GM12878 (cell line): ENCODE measurements around the gene DNAH2.

Experiments
- CREB1 ChIP-seq: IDR thresholded peaks from 2 replicates; pipeline ENCODE4 v1.6.1; 2012; ENCODE audit warnings: low read depth, mild to moderate bottlenecking, inconsistent platforms
- IKZF1 ChIP-seq: fragments of 450-650 bp; conservative IDR thresholded peaks from 2 replicates; pipeline ENCODE4 v1.6.1; 2017; ENCODE audit warnings: antibody characterized with exemption, mild to moderate bottlenecking
- SMC3 ChIP-seq: IDR thresholded peaks from 2 replicates; pipeline ENCODE4 v1.6.1; 2011; ENCODE audit warnings: low read length, improper control_type of control experiment, borderline replicate concordance
- USF2 ChIP-seq: IDR thresholded peaks from 2 replicates; pipeline ENCODE4 v1.6.1; 2011; ENCODE audit warnings: low read depth, low read length, improper control_type of control experiment, borderline replicate concordance
- TF ChIP-seq, protein P1 (sequence below): fragments of 450-650 bp; conservative IDR thresholded peaks from 2 replicates; pipeline ENCODE4 v1.6.1; 2017; ENCODE audit warnings: mild to moderate bottlenecking, moderate library complexity
- TF ChIP-seq, protein P2 (sequence below), 3 experiments: IDR thresholded peaks in 2 of 3; conservative IDR thresholded peaks in 1 of 3; 2 replicates each; pipeline ENCODE4 v1.5.1; 2011; ENCODE audit warnings: low read depth in 3 of 3, low read length in 3 of 3, mild to moderate bottlenecking in 3 of 3, control low read depth in 2 of 3, moderate library complexity in 2 of 3, inconsistent platforms in 1 of 3, mixed read lengths in 1 of 3; ENCODE audit not compliant: control insufficient read depth in 2 of 3, insufficient read depth in 1 of 3; ENCODE audit errors: extremely low read depth in 1 of 3
- TF ChIP-seq, protein P3 (sequence below): IDR thresholded peaks from 2 replicates; pipeline ENCODE4 v1.6.1; 2011; ENCODE audit warnings: borderline replicate concordance, low read depth, mild to moderate bottlenecking, moderate library complexity, mixed read lengths, low read length; ENCODE audit not compliant: insufficient read depth; ENCODE audit errors: extremely low read length

DNA sequence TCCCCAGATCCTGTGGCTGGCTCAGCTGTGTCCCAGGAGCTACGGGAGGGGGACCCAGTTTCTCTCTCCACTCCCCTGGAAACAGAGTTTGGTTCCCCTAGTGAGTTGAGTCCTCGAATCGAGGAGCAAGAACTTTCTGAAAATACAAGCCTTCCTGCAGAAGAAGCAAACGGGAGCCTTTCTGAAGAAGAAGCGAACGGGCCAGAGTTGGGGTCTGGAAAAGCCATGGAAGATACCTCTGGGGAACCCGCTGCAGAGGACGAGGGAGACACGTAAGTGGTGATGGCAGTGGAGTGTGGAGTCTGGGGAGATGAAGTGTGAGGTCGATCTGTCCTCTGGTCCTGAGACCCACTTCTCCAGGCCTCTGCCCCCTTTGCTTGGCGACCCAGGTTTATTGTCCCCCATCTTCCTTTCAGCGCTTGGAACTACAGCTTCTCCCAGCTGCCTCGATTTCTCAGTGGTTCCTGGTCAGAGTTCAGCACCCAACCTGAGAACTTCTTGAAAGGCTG is 28.7 kb upstream of the DNAH2 start:
- TF ChIP-seq, protein P1, sequence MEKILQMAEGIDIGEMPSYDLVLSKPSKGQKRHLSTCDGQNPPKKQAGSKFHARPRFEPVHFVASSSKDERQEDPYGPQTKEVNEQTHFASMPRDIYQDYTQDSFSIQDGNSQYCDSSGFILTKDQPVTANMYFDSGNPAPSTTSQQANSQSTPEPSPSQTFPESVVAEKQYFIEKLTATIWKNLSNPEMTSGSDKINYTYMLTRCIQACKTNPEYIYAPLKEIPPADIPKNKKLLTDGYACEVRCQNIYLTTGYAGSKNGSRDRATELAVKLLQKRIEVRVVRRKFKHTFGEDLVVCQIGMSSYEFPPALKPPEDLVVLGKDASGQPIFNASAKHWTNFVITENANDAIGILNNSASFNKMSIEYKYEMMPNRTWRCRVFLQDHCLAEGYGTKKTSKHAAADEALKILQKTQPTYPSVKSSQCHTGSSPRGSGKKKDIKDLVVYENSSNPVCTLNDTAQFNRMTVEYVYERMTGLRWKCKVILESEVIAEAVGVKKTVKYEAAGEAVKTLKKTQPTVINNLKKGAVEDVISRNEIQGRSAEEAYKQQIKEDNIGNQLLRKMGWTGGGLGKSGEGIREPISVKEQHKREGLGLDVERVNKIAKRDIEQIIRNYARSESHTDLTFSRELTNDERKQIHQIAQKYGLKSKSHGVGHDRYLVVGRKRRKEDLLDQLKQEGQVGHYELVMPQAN, result no peak
- TF ChIP-seq, protein P2, sequence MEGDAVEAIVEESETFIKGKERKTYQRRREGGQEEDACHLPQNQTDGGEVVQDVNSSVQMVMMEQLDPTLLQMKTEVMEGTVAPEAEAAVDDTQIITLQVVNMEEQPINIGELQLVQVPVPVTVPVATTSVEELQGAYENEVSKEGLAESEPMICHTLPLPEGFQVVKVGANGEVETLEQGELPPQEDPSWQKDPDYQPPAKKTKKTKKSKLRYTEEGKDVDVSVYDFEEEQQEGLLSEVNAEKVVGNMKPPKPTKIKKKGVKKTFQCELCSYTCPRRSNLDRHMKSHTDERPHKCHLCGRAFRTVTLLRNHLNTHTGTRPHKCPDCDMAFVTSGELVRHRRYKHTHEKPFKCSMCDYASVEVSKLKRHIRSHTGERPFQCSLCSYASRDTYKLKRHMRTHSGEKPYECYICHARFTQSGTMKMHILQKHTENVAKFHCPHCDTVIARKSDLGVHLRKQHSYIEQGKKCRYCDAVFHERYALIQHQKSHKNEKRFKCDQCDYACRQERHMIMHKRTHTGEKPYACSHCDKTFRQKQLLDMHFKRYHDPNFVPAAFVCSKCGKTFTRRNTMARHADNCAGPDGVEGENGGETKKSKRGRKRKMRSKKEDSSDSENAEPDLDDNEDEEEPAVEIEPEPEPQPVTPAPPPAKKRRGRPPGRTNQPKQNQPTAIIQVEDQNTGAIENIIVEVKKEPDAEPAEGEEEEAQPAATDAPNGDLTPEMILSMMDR (IDR thresholded peaks at IDR 0.05 in 2 of 3, conservative IDR thresholded peaks at IDR 0.05 in 1 of 3; ENCODE audit: control insufficient read depth in 2 of 3, extremely low read depth in 1 of 3, insufficient read depth in 1 of 3, low read depth in 3 of 3, low read length in 3 of 3), result no peak
- TF ChIP-seq, protein P3, sequence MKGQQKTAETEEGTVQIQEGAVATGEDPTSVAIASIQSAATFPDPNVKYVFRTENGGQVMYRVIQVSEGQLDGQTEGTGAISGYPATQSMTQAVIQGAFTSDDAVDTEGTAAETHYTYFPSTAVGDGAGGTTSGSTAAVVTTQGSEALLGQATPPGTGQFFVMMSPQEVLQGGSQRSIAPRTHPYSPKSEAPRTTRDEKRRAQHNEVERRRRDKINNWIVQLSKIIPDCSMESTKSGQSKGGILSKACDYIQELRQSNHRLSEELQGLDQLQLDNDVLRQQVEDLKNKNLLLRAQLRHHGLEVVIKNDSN, result no peak
- TF ChIP-seq USF2, result no peak
- TF ChIP-seq SMC3, result no peak
- TF ChIP-seq CREB1, result no peak
- TF ChIP-seq IKZF1, result no peak
